Measurements from ENCODE around the gene FHL1.

Gene FHL1

GRCh38 chrX:136190038-136190713 is 42.8 kb downstream of the FHL1 start:
- DNase-seq, result no peak

- no peak for DNase-seq
These were observed 43.8 kb downstream of the FHL1 start for GRCh38 chrX:136191171-136191570.

GRCh38 chrX:136192135-136192534 is 44.8 kb downstream of the FHL1 start:
- DNase-seq, result no peak

GRCh38 chrX:136192839-136193414 is 45.6 kb downstream of the FHL1 start:
- DNase-seq, result no peak

GRCh38 chrX:136193771-136194170 is 46.4 kb downstream of the FHL1 start:
- no peak for DNase-seq

GRCh38 chrX:136194536-136194935 is 47.2 kb downstream of the FHL1 start:
- DNase-seq, result no peak

- no peak for DNase-seq
These were observed 47.9 kb downstream of the FHL1 start for GRCh38 chrX:136195247-136195646.

- DNase-seq, result no peak
These were observed 49.4 kb downstream of the FHL1 start for GRCh38 chrX:136196691-136197155.

GRCh38 chrX:136198010-136198409 is 50.7 kb downstream of the FHL1 start:
- no peak for DNase-seq

- DNase-seq, result no peak
These were observed 51.4 kb downstream of the FHL1 start for GRCh38 chrX:136198678-136199243.

- DNase-seq, result no peak
These were observed 52.0 kb downstream of the FHL1 start for GRCh38 chrX:136199365-136199764.

- no peak for DNase-seq
These were observed 53.1 kb downstream of the FHL1 start for GRCh38 chrX:136200466-136200865.

- no peak for DNase-seq
These were observed 54.3 kb downstream of the FHL1 start for GRCh38 chrX:136201601-136202000.

GRCh38 chrX:136202889-136203288 is 55.6 kb downstream of the FHL1 start:
- no peak for DNase-seq

- DNase-seq, result no peak
These were observed 56.1 kb downstream of the FHL1 start for GRCh38 chrX:136203438-136203837.

- DNase-seq, result no peak
These were observed 56.6 kb downstream of the FHL1 start for GRCh38 chrX:136203951-136204350.

- no peak for DNase-seq
These were observed 57.2 kb downstream of the FHL1 start for GRCh38 chrX:136204571-136204970.

- peak; percentile 73 for DNase-seq
These were observed 58.6 kb downstream of the FHL1 start for GRCh38 chrX:136205882-136206380.

GRCh38 chrX:136206916-136207315 is 59.6 kb downstream of the FHL1 start:
- DNase-seq, result no peak

GRCh38 chrX:136207546-136207945 is 60.2 kb downstream of the FHL1 start:
- no peak for DNase-seq

- no peak for DNase-seq
These were observed 61.8 kb downstream of the FHL1 start for GRCh38 chrX:136209016-136209738.

- DNase-seq, result no peak
These were observed 62.4 kb downstream of the FHL1 start for GRCh38 chrX:136209751-136210150.

GRCh38 chrX:136210243-136210642 is 62.9 kb downstream of the FHL1 start:
- DNase-seq, result no peak

- DNase-seq, result no peak
These were observed 63.5 kb downstream of the FHL1 start for GRCh38 chrX:136210806-136211205.
